Spleen (tissue), 11 donors: ENCODE measurements around the gene PHIP. TPM values are rescaled to one million over a fixed set of nuclear protein-coding genes. Genes with fewer than 3 reads are reported as not detected.

Experiments
- DNase-seq: peaks from one replicate; pipeline ENCODE4 v3.0.0-alpha.2; 2020
- H3K27ac ChIP-seq, 8 donors: fragments of 200-600 bp; sonication (generic) in 7 of 8; 1 replicate in 4 of 8; 2 replicates in 4 of 8; pipeline versions ENCODE4 v1.5.0 to v1.8.0; 2016 to 2021; ENCODE audit warnings: inconsistent platforms in 4 of 8, mild to moderate bottlenecking in 4 of 8, moderate library complexity in 1 of 8
- H3K27me3 ChIP-seq, 7 donors: fragments of 200-600 bp; sonication (generic) in 6 of 7; replicated peaks in 1 of 7; 1 replicate in 4 of 7; 2 replicates in 3 of 7; pipeline versions ENCODE4 v1.5.0 to v1.8.0; 2016 to 2021; ENCODE audit warnings: inconsistent platforms in 3 of 7, mild to moderate bottlenecking in 1 of 7
- H3K36me3 ChIP-seq, 6 donors: fragments of 200-600 bp; sonication (generic) in 5 of 6; 1 replicate in 4 of 6; 2 replicates in 2 of 6; pipeline versions ENCODE4 v1.5.0 to v1.8.0; 2016 to 2021; ENCODE audit warnings: inconsistent platforms in 2 of 6
- H3K4me1 ChIP-seq, 6 donors: fragments of 200-600 bp; sonication (generic) in 5 of 6; 1 replicate in 3 of 6; 2 replicates in 3 of 6; pipeline versions ENCODE4 v1.5.0 to v1.8.0; 2016 to 2021; ENCODE audit warnings: inconsistent platforms in 3 of 6
- H3K4me3 ChIP-seq, 8 donors: fragments of 200-600 bp; sonication (generic) in 7 of 8; 1 replicate in 4 of 8; 2 replicates in 4 of 8; pipeline versions ENCODE4 v1.5.0 to v1.8.0; 2016 to 2021; ENCODE audit warnings: inconsistent platforms in 4 of 8, mild to moderate bottlenecking in 4 of 8, moderate library complexity in 2 of 8
- H3K9me3 ChIP-seq, 8 donors: fragments of 200-600 bp; sonication (generic) in 7 of 8; 1 replicate in 4 of 8; 2 replicates in 4 of 8; pipeline versions ENCODE4 v1.5.0 to v1.8.0; 2016 to 2021; ENCODE audit warnings: inconsistent platforms in 4 of 8
- CTCF ChIP-seq, 11 experiments: fragments of 200-600 bp in 7 of 11; fragments of 450-650 bp in 4 of 11; sonication (generic) in 4 of 11; IDR thresholded peaks in 8 of 11; conservative IDR thresholded peaks in 3 of 11; 1 replicate in 7 of 11; 2 replicates in 4 of 11; pipeline versions ENCODE4 v1.4.0 to v1.8.0; 2016 to 2021; ENCODE audit warnings: antibody characterized with exemption in 11 of 11, inconsistent platforms in 4 of 11, mild to moderate bottlenecking in 1 of 11
- POLR2A ChIP-seq, 3 donors: fragments of 450-650 bp; IDR thresholded peaks; one replicate each; pipeline ENCODE4 v1.5.1; 2017; ENCODE audit warnings: antibody characterized with exemption in 3 of 3, mild to moderate bottlenecking in 1 of 3
- POLR2AphosphoS5 ChIP-seq, 3 donors: sonication (generic); formaldehyde crosslinking; IDR thresholded peaks; one replicate each; pipeline ENCODE4 v1.5.1; 2017; ENCODE audit warnings: antibody characterized with exemption in 3 of 3
- WGBS, 5 donors: extraction: QIAGEN DNeasy Blood & Tissue Kit in 3 of 5; methylation state at CpG; one replicate each; pipeline versions ENCODE4 v1.1.5 to v1.1.7; 2013 to 2018; 5-methylcytosine and 5-hydroxymethylcytosine counted together
- intact Hi-C: fragments of 100-400 bp; cut with DNase I; formaldehyde crosslinking; loops from one replicate; pipeline ENCODE4 v1.15.0; 2023; ENCODE audit warnings: low total_unique reads
- polyA plus RNA-seq, 3 donors: library from polyadenylated mRNA; stranded (reverse); fragments of 200-250 nt; gene quantifications; one replicate each; pipeline ENCODE4 v1.2.1, GENCODE V29; 2013
- total RNA-seq, 7 donors: library from RNA; depleted of rRNA in 3 of 7; stranded (reverse); fragments of >200 nt in 3 of 7; fragmentation: NEBNext Ultra II Directional in 4 of 7; extraction: Animal tissue kit (Norgen Biotek cat#: 25700) in 4 of 7; gene quantifications; one replicate each; pipeline versions ENCODE4 v1.1.0 to v1.2.1, GENCODE V29; 2016 to 2021
- donor health status: healthy with polysubstance abuse.
- donor health status: DM: no; HTN: no; CAD: no; lungs with moderate emphysema.
- donor health status: DM: no; HTN: no; CAD: no.
- donor health status: Bipolar disorder and iron deficiency.
- donor health status: healthy.
- donor health status: DM: no; HTN: no; CAD: no.
- donor health status: DM: yes; HTN: yes; CAD: no.

PHIP gene
- total and polyA plus RNA-seq, 10 donors, result 7.8 to 51.3 (median 35.9) TPM

- Histone ChIP-seq H3K36me3 (peaks cover 0 to 100% (median 83%) of the 10 kb centered on the region in 6 donors), H3K27ac (no peak overlapping the region), H3K4me3 (no peak overlapping the region), H3K27me3 (no peaks in the 10 kb centered on the region), H3K9me3 (no peaks in the 10 kb centered on the region), H3K4me1 (no peaks in the 10 kb centered on the region)
- intact Hi-C loops, result no loop called here
- TF ChIP-seq POLR2AphosphoS5 (IDR thresholded peaks at IDR 0.05), result no peak
- no peak for DNase-seq
Measured at GRCh38 chr6:78995946-78996345, 82.1 kb downstream of the PHIP start.

- Histone ChIP-seq H3K27me3 (no peaks in the 10 kb centered on the region), H3K9me3 (no peaks in the 10 kb centered on the region), H3K27ac (no peak overlapping the region), H3K4me1 (no peaks in the 10 kb centered on the region), H3K4me3 (no peak overlapping the region), H3K36me3 (peaks cover 0 to 100% (median 84%) of the 10 kb centered on the region in 6 donors)
- TF ChIP-seq POLR2A (IDR thresholded peaks at IDR 0.05), result no peak
- no peak for TF ChIP-seq POLR2AphosphoS5 (IDR thresholded peaks at IDR 0.05)
- no peak for TF ChIP-seq CTCF (IDR thresholded peaks at IDR 0.05 in 8 of 11, conservative IDR thresholded peaks at IDR 0.05 in 3 of 11)
- WGBS, 5 donors, result 94 to 99% (median 97%) methylated on average over 1 of the region's 1 CpG
- no peak for DNase-seq
- intact Hi-C loops, result no loop called here
Measured at GRCh38 chr6:78995346-78995745, 82.7 kb downstream of the PHIP start.

GRCh38 chr6:78993955-78994354, 84.1 kb downstream of the PHIP start:
- 96 to 99% (median 97%) methylated on average over 5 of the region's 5 CpGs for WGBS, 5 donors
- H3K4me1 ChIP-seq, result no peaks in the 10 kb centered on the region
- H3K36me3 ChIP-seq, result peaks cover 0 to 100% (median 87%) of the 10 kb centered on the region in 6 donors
- no peaks in the 10 kb centered on the region for H3K27me3 ChIP-seq
- no peak overlapping the region for H3K4me3 ChIP-seq
- H3K27ac ChIP-seq, result no peak overlapping the region
- DNase-seq, result no peak
- intact Hi-C loops, result no loop called here
- TF ChIP-seq POLR2AphosphoS5 (IDR thresholded peaks at IDR 0.05) (no peak), CTCF (IDR thresholded peaks at IDR 0.05 in 8 of 11, conservative IDR thresholded peaks at IDR 0.05 in 3 of 11) (no peak), POLR2A (IDR thresholded peaks at IDR 0.05) (no peak)
- H3K9me3 ChIP-seq, result no peaks in the 10 kb centered on the region

- 94 to 99% (median 96%) methylated on average over 2 of the region's 2 CpGs for WGBS, 5 donors
- DNase-seq, result no peak
- no peak overlapping the region for H3K4me3 ChIP-seq
- H3K4me1 ChIP-seq, result no peaks in the 10 kb centered on the region
- peaks cover 3 to 100% (median 78%) of the 10 kb centered on the region in 6 donors for H3K36me3 ChIP-seq
- TF ChIP-seq POLR2AphosphoS5 (IDR thresholded peaks at IDR 0.05) (no peak), POLR2A (IDR thresholded peaks at IDR 0.05) (no peak), CTCF (IDR thresholded peaks at IDR 0.05 in 8 of 11, conservative IDR thresholded peaks at IDR 0.05 in 3 of 11) (no peak)
- intact Hi-C loops, result no loop called here
- H3K27me3 ChIP-seq, result no peaks in the 10 kb centered on the region
- H3K27ac ChIP-seq, result no peak overlapping the region
- H3K9me3 ChIP-seq, result no peaks in the 10 kb centered on the region
Measured at GRCh38 chr6:78989191-78989590, 88.9 kb downstream of the PHIP start.

DNA sequence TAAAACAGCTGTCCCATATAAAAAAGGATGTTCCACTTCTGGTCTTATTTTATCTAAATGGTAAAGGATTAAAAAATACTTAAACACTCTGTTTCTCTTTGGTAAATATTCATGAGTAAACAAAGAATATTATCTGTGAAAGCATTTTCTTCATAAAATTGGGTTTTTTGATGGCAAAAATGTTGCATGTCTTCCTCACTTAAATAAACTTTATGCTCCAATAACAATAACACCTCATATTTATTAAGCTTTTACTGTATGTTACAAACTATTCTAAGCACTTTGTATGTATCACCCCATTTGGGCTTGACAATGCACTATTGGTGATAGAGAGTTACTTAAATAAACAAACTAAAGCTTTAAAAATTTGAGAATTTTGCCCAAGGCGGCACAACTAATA, 91.9 kb downstream of the PHIP start:
- no peak overlapping the region for H3K4me3 ChIP-seq
- H3K9me3 ChIP-seq, result no peaks in the 10 kb centered on the region
- no peak overlapping the region for H3K27ac ChIP-seq
- H3K27me3 ChIP-seq, result no peaks in the 10 kb centered on the region
- H3K4me1 ChIP-seq, result no peaks in the 10 kb centered on the region
- TF ChIP-seq POLR2A (IDR thresholded peaks at IDR 0.05) (no peak), POLR2AphosphoS5 (IDR thresholded peaks at IDR 0.05) (no peak), CTCF (IDR thresholded peaks at IDR 0.05 in 8 of 11, conservative IDR thresholded peaks at IDR 0.05 in 3 of 11) (no peak)
- intact Hi-C loops, result no loop called here
- no peak for DNase-seq
- WGBS, 5 donors, result 97 to 100% (median 100%) methylated on average over 1 of the region's 1 CpG
- peaks cover 3 to 100% (median 79%) of the 10 kb centered on the region in 6 donors for H3K36me3 ChIP-seq
